ENCODE results near the gene NBPF9. TPM values are rescaled to one million over a fixed set of nuclear protein-coding genes. Genes with fewer than 3 reads are reported as not detected.
"Not testable (repeated sequence)": the region's sequence is repeated elsewhere in the genome, so short reads cannot be mapped to it uniquely, and the experiment has no call there.

Gene NBPF9
- total and polyA plus RNA-seq, 2 donors (not counting 1 experiment from before 2014, with no cell fraction given) = 21.0 to 36.7 TPM

GRCh38 chr1:149008769-149009168, 94.6 kb downstream of the NBPF9 start:
- H3K4me1 Mint-ChIP-seq; H3K4me3 ChIP-seq (ENCODE audit: control extremely low read depth in 1 of 5, extremely low read depth in 1 of 5, insufficient read depth in 1 of 5, low read depth in 2 of 5, low read length in 4 of 5); H2AFZ ChIP-seq (ENCODE audit: insufficient read depth, low read depth, low read length, poor library complexity, severe bottlenecking); POLR2A ChIA-PET; H3K27me3 Mint-ChIP-seq; H3K27ac Mint-ChIP-seq; H3K27ac ChIP-seq (ENCODE audit: low read length in 2 of 2); CTCF ChIA-PET; H3K4me2 ChIP-seq (replicated peaks; ENCODE audit: low read depth, low read length, poor library complexity, severe bottlenecking); H3K4me3 Mint-ChIP-seq; H4K20me1 ChIP-seq (ENCODE audit: control insufficient read depth, insufficient read depth, low read length, poor library complexity, severe bottlenecking); ATAC-seq (ENCODE audit: low read depth); H3K9me3 ChIP-seq (ENCODE audit: control extremely low read depth in 1 of 3, control insufficient read depth in 2 of 3, insufficient read depth in 1 of 3, low read length in 2 of 3); H3K27me3 ChIP-seq (replicated peaks in 1 of 4; ENCODE audit: control extremely low read depth in 1 of 4, control insufficient read depth in 3 of 4, insufficient read depth in 4 of 4, low read length in 3 of 4); H3K9me3 Mint-ChIP-seq (ENCODE audit: insufficient read depth); H3K79me2 ChIP-seq (ENCODE audit: control insufficient read depth, insufficient read depth, low read length); H3K9ac ChIP-seq (ENCODE audit: low read length); intact Hi-C loops (cut with micrococcal nuclease); DNase-seq; H3K4me1 ChIP-seq (ENCODE audit: control insufficient read depth in 2 of 2, insufficient read depth in 2 of 2, low read length in 2 of 2); H3K36me3 ChIP-seq (replicated peaks in 1 of 2; ENCODE audit: control extremely low read depth in 1 of 2, control insufficient read depth in 1 of 2, extremely low read depth in 1 of 2, insufficient read depth in 2 of 2, low read length in 1 of 2): not testable (repeated sequence)
- WGBS (ENCODE audit: insufficient coverage) = no CpG with 5 or more reads among the region's 2 CpGs

GRCh38 chr1:149008326-149008725, 95.0 kb downstream of the NBPF9 start:
- not testable (repeated sequence) for H3K27me3 Mint-ChIP-seq; H3K9ac ChIP-seq (ENCODE audit: low read length)

More at GRCh38 chr1:149008326-149008725, 95.0 kb downstream of the NBPF9 start:
- H3K36me3 ChIP-seq (replicated peaks in 1 of 2; ENCODE audit: control extremely low read depth in 1 of 2, control insufficient read depth in 1 of 2, extremely low read depth in 1 of 2, insufficient read depth in 2 of 2, low read length in 1 of 2); DNase-seq; H3K27ac Mint-ChIP-seq; H4K20me1 ChIP-seq (ENCODE audit: control insufficient read depth, insufficient read depth, low read length, poor library complexity, severe bottlenecking); H2AFZ ChIP-seq (ENCODE audit: insufficient read depth, low read depth, low read length, poor library complexity, severe bottlenecking); H3K4me2 ChIP-seq (replicated peaks; ENCODE audit: low read depth, low read length, poor library complexity, severe bottlenecking); H3K4me3 Mint-ChIP-seq; H3K4me1 ChIP-seq (ENCODE audit: control insufficient read depth in 2 of 2, insufficient read depth in 2 of 2, low read length in 2 of 2); H3K4me3 ChIP-seq (ENCODE audit: control extremely low read depth in 1 of 5, extremely low read depth in 1 of 5, insufficient read depth in 1 of 5, low read depth in 2 of 5, low read length in 4 of 5); H3K27me3 ChIP-seq (replicated peaks in 1 of 4; ENCODE audit: control extremely low read depth in 1 of 4, control insufficient read depth in 3 of 4, insufficient read depth in 4 of 4, low read length in 3 of 4); H3K4me1 Mint-ChIP-seq; CTCF ChIA-PET; H3K27ac ChIP-seq (ENCODE audit: low read length in 2 of 2); H3K9me3 Mint-ChIP-seq (ENCODE audit: insufficient read depth); ATAC-seq (ENCODE audit: low read depth); H3K9me3 ChIP-seq (ENCODE audit: control extremely low read depth in 1 of 3, control insufficient read depth in 2 of 3, insufficient read depth in 1 of 3, low read length in 2 of 3); POLR2A ChIA-PET; intact Hi-C loops (cut with micrococcal nuclease); H3K79me2 ChIP-seq (ENCODE audit: control insufficient read depth, insufficient read depth, low read length): not testable (repeated sequence)
- WGBS (ENCODE audit: insufficient coverage) = no CpG with 5 or more reads among the region's 4 CpGs

Data from B cell (primary cell).